ENCODE data around the gene ZNF697. TPM values are rescaled to one million over a fixed set of nuclear protein-coding genes. Genes with fewer than 3 reads are reported as not detected.
"Not testable (repeated sequence)": the region's sequence is repeated elsewhere in the genome, so short reads cannot be mapped to it uniquely, and the experiment has no call there.

The ZNF697 gene
- polyA plus RNA-seq (3.3 to 4.7 TPM (median 4.0 TPM) in 3 replicates), polyA minus RNA-seq (2.0 to 6.8 TPM (median 4.9 TPM) in 3 replicates)
- 0.92 TPM for polyA plus RNA-seq (2011; ENCODE audit: low read depth)
- polyA plus RNA-seq (2011; cell fraction: cytosol; rRNA removed): 2.4 and 3.8 TPM in 2 replicates
- 7.7 and 10.0 TPM in 2 replicates for polyA plus RNA-seq (2011; cell fraction: nucleus; rRNA removed)
- polyA plus RNA-seq (2012; ENCODE audit: low replicate concordance): 2.2 and 4.6 TPM in 2 replicates
- 6.9 TPM for polyA minus RNA-seq (2011; cell fraction: cytosol; rRNA and poly(A)+ RNA removed)
- polyA minus RNA-seq (2011; cell fraction: nucleus; rRNA and poly(A)+ RNA removed): 10.4 and 13.7 TPM in 2 replicates

GRCh38 chr1:119647734-119648619 lies at the start of gene ZNF697:
TSS of gene ZNF697 (minus strand) at chr1:119648266. CDS start at chr1:119626100, 22,166 bp downstream.
- Histone ChIP-seq H3K79me2 (ENCODE audit: control insufficient read depth, insufficient read depth, low read length) (peaks cover 39% of the 10 kb centered on the region), H3K9me3 (ENCODE audit: control insufficient read depth, low read depth, low read length) (no peaks in the 10 kb centered on the region), H4K20me1 (ENCODE audit: control insufficient read depth, extremely low read depth, insufficient read depth, low read length) (no peaks in the 10 kb centered on the region), H3K9ac (ENCODE audit: control insufficient read depth, extremely low read depth, insufficient read depth, low read length) (peak within 1 kb of the TSS; percentile 87), H3K4me3 (ENCODE audit: control insufficient read depth in 2 of 3, extremely low read depth in 1 of 3, insufficient read depth in 2 of 3, low read depth in 1 of 3, low read length in 3 of 3) (peak within 1 kb of the TSS; percentile 82 to 91 (median 87)), H3K9me1 (ENCODE audit: control insufficient read depth, extremely low read depth, insufficient read depth, low read length) (no peaks in the 10 kb centered on the region), H2AFZ (ENCODE audit: control insufficient read depth, low read length) (peak within 1 kb of the TSS; percentile 76), H3K27ac (ENCODE audit: control insufficient read depth, insufficient read depth, low read length) (peak within 1 kb of the TSS; percentile 82), H3K4me1 (ENCODE audit: control insufficient read depth, extremely low read depth, insufficient read depth, low read length) (peaks cover 38% of the 10 kb centered on the region), H3K4me2 (ENCODE audit: control insufficient read depth, extremely low read depth, insufficient read depth, low read depth, low read length) (peak within 1 kb of the TSS; percentile 83), H3K27me3 (ENCODE audit: control insufficient read depth, extremely low read depth, insufficient read depth, low read length) (no peaks in the 10 kb centered on the region), H3K36me3 (ENCODE audit: control insufficient read depth in 2 of 2, extremely low read depth in 1 of 2, insufficient read depth in 2 of 2, low read length in 2 of 2) (no peaks in the 10 kb centered on the region)
- TF ChIP-seq CTCF (optimal IDR thresholded peaks at IDR 0.05 in 1 of 3, IDR thresholded peaks at IDR 0.05 in 1 of 3, conservative IDR thresholded peaks at IDR 0.05 in 1 of 3; ENCODE audit: extremely low read depth in 1 of 3, insufficient read depth in 2 of 3, low read length in 3 of 3) (peak in 1 of 3 experiments; percentile 27), EZH2 (IDR thresholded peaks at IDR 0.05; ENCODE audit: low read length) (no peak)
- FAIRE-seq: peak; percentile 32
- peak; percentile 80 for DNase-seq (ENCODE audit: low read depth, low spot score)
- dilution Hi-C loops (cut with MboI; ENCODE audit: extremely low pct_ligation_motif_present, low sequenced_read_pairs): no loop called here

DNA sequence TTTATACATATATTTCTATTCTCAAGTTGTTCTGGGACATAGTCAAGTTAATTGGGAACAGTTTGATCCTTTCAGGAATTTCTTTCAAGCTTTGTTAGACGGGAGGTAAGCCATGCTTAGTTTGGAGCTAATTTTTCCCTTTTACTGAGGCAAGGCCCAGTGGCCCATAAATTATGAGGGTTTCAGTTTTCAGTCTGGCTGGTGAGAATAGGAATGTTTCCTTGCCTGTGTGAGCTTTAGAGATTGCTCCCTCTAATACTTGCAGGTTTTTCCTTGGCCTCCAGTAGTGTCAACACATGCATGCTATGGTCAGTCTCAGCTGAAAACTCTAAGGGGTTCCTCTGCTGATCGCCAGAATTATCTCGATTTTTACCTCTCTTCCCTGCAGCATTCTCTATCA lies 49.5 kb upstream of the ZNF697 start:
- no peak overlapping the region for H2AFZ ChIP-seq (ENCODE audit: control insufficient read depth, low read length)
- H3K9me1 ChIP-seq (ENCODE audit: control insufficient read depth, extremely low read depth, insufficient read depth, low read length): no peaks in the 10 kb centered on the region
- FAIRE-seq (no peak), DNase-seq (ENCODE audit: low read depth, low spot score) (no peak)
- no peaks in the 10 kb centered on the region for H3K27me3 ChIP-seq (ENCODE audit: control insufficient read depth, extremely low read depth, insufficient read depth, low read length)
- no peaks in the 10 kb centered on the region for H4K20me1 ChIP-seq (ENCODE audit: control insufficient read depth, extremely low read depth, insufficient read depth, low read length)
- dilution Hi-C loops (cut with MboI; ENCODE audit: extremely low pct_ligation_motif_present, low sequenced_read_pairs): no loop called here
- H3K27ac ChIP-seq (ENCODE audit: control insufficient read depth, insufficient read depth, low read length): no peak overlapping the region
- no peak for TF ChIP-seq CTCF (optimal IDR thresholded peaks at IDR 0.05 in 1 of 3, IDR thresholded peaks at IDR 0.05 in 1 of 3, conservative IDR thresholded peaks at IDR 0.05 in 1 of 3; ENCODE audit: extremely low read depth in 1 of 3, insufficient read depth in 2 of 3, low read length in 3 of 3)
- TF ChIP-seq EZH2 (IDR thresholded peaks at IDR 0.05; ENCODE audit: low read length): no peak
- peaks cover 8% of the 10 kb centered on the region for H3K4me1 ChIP-seq (ENCODE audit: control insufficient read depth, extremely low read depth, insufficient read depth, low read length)
- H3K36me3 ChIP-seq (ENCODE audit: control insufficient read depth in 2 of 2, extremely low read depth in 1 of 2, insufficient read depth in 2 of 2, low read length in 2 of 2): no peaks in the 10 kb centered on the region
- peaks cover 10% of the 10 kb centered on the region for H3K9me3 ChIP-seq (ENCODE audit: control insufficient read depth, low read depth, low read length)
- no peak overlapping the region for H3K4me3 ChIP-seq (ENCODE audit: control insufficient read depth in 2 of 3, extremely low read depth in 1 of 3, insufficient read depth in 2 of 3, low read depth in 1 of 3, low read length in 3 of 3)
- no peak overlapping the region for H3K4me2 ChIP-seq (ENCODE audit: control insufficient read depth, extremely low read depth, insufficient read depth, low read depth, low read length)
- no peaks in the 10 kb centered on the region for H3K79me2 ChIP-seq (ENCODE audit: control insufficient read depth, insufficient read depth, low read length)
- no peak overlapping the region for H3K9ac ChIP-seq (ENCODE audit: control insufficient read depth, extremely low read depth, insufficient read depth, low read length)

- H3K9me1 ChIP-seq (ENCODE audit: control insufficient read depth, extremely low read depth, insufficient read depth, low read length); H4K20me1 ChIP-seq (ENCODE audit: control insufficient read depth, extremely low read depth, insufficient read depth, low read length); H3K4me1 ChIP-seq (ENCODE audit: control insufficient read depth, extremely low read depth, insufficient read depth, low read length); H3K27ac ChIP-seq (ENCODE audit: control insufficient read depth, insufficient read depth, low read length); H3K9ac ChIP-seq (ENCODE audit: control insufficient read depth, extremely low read depth, insufficient read depth, low read length); dilution Hi-C loops (cut with MboI; ENCODE audit: extremely low pct_ligation_motif_present, low sequenced_read_pairs); H3K36me3 ChIP-seq (ENCODE audit: control insufficient read depth in 2 of 2, extremely low read depth in 1 of 2, insufficient read depth in 2 of 2, low read length in 2 of 2); DNase-seq (ENCODE audit: low read depth, low spot score); FAIRE-seq; H2AFZ ChIP-seq (ENCODE audit: control insufficient read depth, low read length); H3K4me2 ChIP-seq (ENCODE audit: control insufficient read depth, extremely low read depth, insufficient read depth, low read depth, low read length); H3K9me3 ChIP-seq (ENCODE audit: control insufficient read depth, low read depth, low read length); H3K79me2 ChIP-seq (ENCODE audit: control insufficient read depth, insufficient read depth, low read length); H3K27me3 ChIP-seq (ENCODE audit: control insufficient read depth, extremely low read depth, insufficient read depth, low read length); H3K4me3 ChIP-seq (ENCODE audit: control insufficient read depth in 2 of 3, extremely low read depth in 1 of 3, insufficient read depth in 2 of 3, low read depth in 1 of 3, low read length in 3 of 3): not testable (repeated sequence)
Measured at GRCh38 chr1:119696863-119697262, 48.8 kb upstream of the ZNF697 start.

Measured in keratinocyte (primary cell).